ENCODE measurements around the gene TMEM184B.

GRCh38 chr22:38247713-38248112, 25.1 kb downstream of the TMEM184B start:
- no peak for TF ChIP-seq RFX5 (IDR thresholded peaks at IDR 0.05; ENCODE audit: low read depth, low read length)
- no peak for TF ChIP-seq SP1 (IDR thresholded peaks at IDR 0.05; ENCODE audit: low read depth, low read length)
- TF ChIP-seq, protein P1, sequence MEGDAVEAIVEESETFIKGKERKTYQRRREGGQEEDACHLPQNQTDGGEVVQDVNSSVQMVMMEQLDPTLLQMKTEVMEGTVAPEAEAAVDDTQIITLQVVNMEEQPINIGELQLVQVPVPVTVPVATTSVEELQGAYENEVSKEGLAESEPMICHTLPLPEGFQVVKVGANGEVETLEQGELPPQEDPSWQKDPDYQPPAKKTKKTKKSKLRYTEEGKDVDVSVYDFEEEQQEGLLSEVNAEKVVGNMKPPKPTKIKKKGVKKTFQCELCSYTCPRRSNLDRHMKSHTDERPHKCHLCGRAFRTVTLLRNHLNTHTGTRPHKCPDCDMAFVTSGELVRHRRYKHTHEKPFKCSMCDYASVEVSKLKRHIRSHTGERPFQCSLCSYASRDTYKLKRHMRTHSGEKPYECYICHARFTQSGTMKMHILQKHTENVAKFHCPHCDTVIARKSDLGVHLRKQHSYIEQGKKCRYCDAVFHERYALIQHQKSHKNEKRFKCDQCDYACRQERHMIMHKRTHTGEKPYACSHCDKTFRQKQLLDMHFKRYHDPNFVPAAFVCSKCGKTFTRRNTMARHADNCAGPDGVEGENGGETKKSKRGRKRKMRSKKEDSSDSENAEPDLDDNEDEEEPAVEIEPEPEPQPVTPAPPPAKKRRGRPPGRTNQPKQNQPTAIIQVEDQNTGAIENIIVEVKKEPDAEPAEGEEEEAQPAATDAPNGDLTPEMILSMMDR (IDR thresholded peaks at IDR 0.05 in 2 of 3, conservative IDR thresholded peaks at IDR 0.05 in 1 of 3; ENCODE audit: control insufficient read depth in 2 of 3, extremely low read depth in 1 of 3, insufficient read depth in 1 of 3, low read depth in 3 of 3, low read length in 3 of 3): no peak
- TF ChIP-seq, protein P2, sequence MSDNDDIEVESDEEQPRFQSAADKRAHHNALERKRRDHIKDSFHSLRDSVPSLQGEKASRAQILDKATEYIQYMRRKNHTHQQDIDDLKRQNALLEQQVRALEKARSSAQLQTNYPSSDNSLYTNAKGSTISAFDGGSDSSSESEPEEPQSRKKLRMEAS (IDR thresholded peaks at IDR 0.05; ENCODE audit: low read depth, low read length): no peak

Measured in GM12878 (cell line).